Gastrocnemius medialis (tissue), 4 donors: ENCODE results near the gene USP6NL.

ENCODE experiments used
- CTCF ChIP-seq, 5 experiments: fragments of 450-650 bp in 3 of 5; fragments of 200-600 bp in 2 of 5; sonication (generic) in 2 of 5; IDR thresholded peaks in 4 of 5; conservative IDR thresholded peaks in 1 of 5; 1 replicate in 4 of 5; 2 replicates in 1 of 5; pipeline ENCODE4 v1.5.1; 2016 to 2019; ENCODE audit warnings: antibody characterized with exemption in 5 of 5, mild to moderate bottlenecking in 3 of 5, moderate library complexity in 3 of 5
- POLR2A ChIP-seq, 2 donors: fragments of 450-650 bp; IDR thresholded peaks; one replicate each; pipeline ENCODE4 v1.6.1; 2017; ENCODE audit warnings: antibody characterized with exemption in 2 of 2, mild to moderate bottlenecking in 2 of 2, moderate library complexity in 2 of 2

DNA sequence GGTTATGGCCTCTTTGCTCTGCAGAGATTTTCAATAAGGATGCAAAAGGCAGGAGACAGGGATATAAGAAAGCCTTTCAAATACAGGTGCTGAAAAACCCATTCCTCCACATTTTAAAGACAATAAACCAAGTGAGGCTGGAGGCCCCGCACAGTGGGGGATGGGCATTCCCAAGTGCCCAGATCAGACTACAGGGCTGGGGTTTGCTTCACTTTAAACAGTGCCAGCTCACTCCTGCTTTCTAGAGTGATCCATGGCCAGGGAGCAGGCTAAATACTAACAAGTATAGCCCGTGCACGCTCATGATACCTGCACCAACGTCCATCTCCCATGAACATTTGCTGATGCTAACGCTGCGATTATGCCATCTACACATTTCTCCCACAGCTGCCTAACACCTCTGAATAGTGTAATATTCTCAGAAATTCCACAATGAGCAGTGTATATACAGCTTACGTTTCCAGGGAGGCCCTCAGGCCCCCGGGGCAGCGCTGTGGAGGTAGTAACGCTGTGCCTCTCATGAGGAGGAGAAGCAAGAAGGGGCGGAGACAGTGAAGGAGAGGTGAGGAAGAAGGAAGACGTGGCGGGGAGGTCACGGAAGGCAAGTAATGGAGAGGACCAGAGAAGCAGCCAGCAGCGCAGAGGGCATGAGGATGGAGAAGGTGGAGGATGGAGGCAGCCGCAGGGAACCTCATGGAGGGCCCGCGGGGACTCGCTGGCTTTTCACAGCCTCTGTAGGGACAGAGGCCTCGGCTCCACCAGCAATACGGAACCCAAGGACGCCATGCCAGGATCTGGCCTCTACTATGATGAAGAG, 141.7 kb downstream of the USP6NL start:
- no peak for TF ChIP-seq CTCF (IDR thresholded peaks at IDR 0.05 in 4 of 5, conservative IDR thresholded peaks at IDR 0.05 in 1 of 5)
- TF ChIP-seq POLR2A (IDR thresholded peaks at IDR 0.05) = no peak
